Caco-2 (cell line): ENCODE data around the gene PPP1R12A. TPM values are rescaled to one million over a fixed set of nuclear protein-coding genes. Genes with fewer than 3 reads are reported as not detected.

ENCODE experiments used
- BruUV-seq: library from RNA; stranded (reverse); fragments of 400-500 nt; replicated peaks from 2 replicates; lab custom pipeline; 2021; lab: Mats Ljungman, UMichigan
- CTCF ChIA-PET: fragments of 300-600 bp; sonication (Branson Sonifier 250); formaldehyde crosslinking; loops from one replicate; lab custom pipeline; 2022; ENCODE audit warnings: antibody characterized with exemption; lab: Charles Lee
- POLR2A ChIA-PET: fragments of 300-600 bp; sonication (Branson Sonifier 250); formaldehyde crosslinking; loops from one replicate; lab custom pipeline; 2022; ENCODE audit warnings: antibody characterized with exemption; lab: Charles Lee
- DNase-seq, 2 experiments: peaks; one replicate each; pipeline versions ENCODE4 v3.0.0 to v3.0.0-alpha.2; 2020 to 2022
- H3K27me3 ChIP-seq: replicated peaks from 2 replicates; pipeline ENCODE4 v1.6.0; 2011; ENCODE audit warnings: low read length; ENCODE audit not compliant: control insufficient read depth, insufficient read depth
- H3K36me3 ChIP-seq: 2 replicates; pipeline ENCODE4 v1.5.1; 2011; ENCODE audit warnings: low read length; ENCODE audit not compliant: control insufficient read depth, insufficient read depth
- H3K4me1 ChIP-seq: fragments of 250-450 bp; sonication (Bioruptor Pico); 2 replicates; pipeline ENCODE4 v1.5.1; 2020; ENCODE audit warnings: mild to moderate bottlenecking
- H3K4me3 ChIP-seq: 2 replicates; pipeline ENCODE4 v1.5.1; 2011; ENCODE audit warnings: low read depth, mild to moderate bottlenecking, control low read depth, low read length
- H3K9me3 ChIP-seq: fragments of 250-450 bp; sonication (Bioruptor Pico); 2 replicates; pipeline ENCODE4 v1.5.1; 2020; ENCODE audit warnings: mild to moderate bottlenecking, moderate library complexity
- H3K27ac Mint-ChIP-seq: one replicate; pipeline ENCODE4 v1.8.0; 2022; ENCODE audit warnings: mixed read lengths; ENCODE audit not compliant: unreplicated experiment
- H3K27me3 Mint-ChIP-seq: one replicate; pipeline ENCODE4 v1.8.0; 2022; ENCODE audit warnings: mixed read lengths; ENCODE audit not compliant: insufficient read depth, unreplicated experiment
- H3K36me3 Mint-ChIP-seq: one replicate; pipeline ENCODE4 v1.8.0; 2022; ENCODE audit warnings: mild to moderate bottlenecking, mixed read lengths; ENCODE audit not compliant: insufficient read depth, unreplicated experiment
- H3K4me1 Mint-ChIP-seq: one replicate; pipeline ENCODE4 v1.8.0; 2022; ENCODE audit warnings: low read depth, mixed read lengths; ENCODE audit not compliant: unreplicated experiment
- H3K4me3 Mint-ChIP-seq: one replicate; pipeline ENCODE4 v1.8.0; 2022; ENCODE audit warnings: mild to moderate bottlenecking, moderate library complexity, mixed read lengths; ENCODE audit not compliant: unreplicated experiment
- H3K9me3 Mint-ChIP-seq: one replicate; pipeline ENCODE4 v1.8.0; 2022; ENCODE audit warnings: mixed read lengths; ENCODE audit not compliant: unreplicated experiment
- intact Hi-C: fragments of 100-400 bp; cut with micrococcal nuclease; formaldehyde crosslinking; loops from one replicate; pipeline ENCODE4 v1.10.0; 2022; ENCODE audit not compliant: unreplicated experiment
- total RNA-seq: library from RNA; stranded (reverse); gene quantifications from 2 replicates; pipeline ENCODE4 v1.2.3, GENCODE V29; 2022
- TF ChIP-seq, protein P1 (sequence below), 2 experiments: fragments of 200-600 bp in 1 of 2; IDR thresholded peaks; 1 replicate in 1 of 2; 2 replicates in 1 of 2; pipeline versions ENCODE4 v1.5.1 to v1.8.0; 2011 to 2022; ENCODE audit warnings: antibody characterized with exemption in 1 of 2, control low read depth in 1 of 2, inconsistent platforms in 1 of 2, low read depth in 1 of 2, low read length in 1 of 2, mild to moderate bottlenecking in 1 of 2, moderate library complexity in 1 of 2; ENCODE audit not compliant: insufficient read depth in 1 of 2, severe bottlenecking in 1 of 2, unreplicated experiment in 1 of 2

Gene PPP1R12A
- total RNA-seq, 1 experiment from 2014 or later: 62.5 TPM

GRCh38 chr12:79747274-79747673, 187.6 kb downstream of the PPP1R12A start:
- no TSS peak for BruUV-seq
- no peaks in the 10 kb centered on the region for H3K9me3 Mint-ChIP-seq
- TF ChIP-seq, protein P1, sequence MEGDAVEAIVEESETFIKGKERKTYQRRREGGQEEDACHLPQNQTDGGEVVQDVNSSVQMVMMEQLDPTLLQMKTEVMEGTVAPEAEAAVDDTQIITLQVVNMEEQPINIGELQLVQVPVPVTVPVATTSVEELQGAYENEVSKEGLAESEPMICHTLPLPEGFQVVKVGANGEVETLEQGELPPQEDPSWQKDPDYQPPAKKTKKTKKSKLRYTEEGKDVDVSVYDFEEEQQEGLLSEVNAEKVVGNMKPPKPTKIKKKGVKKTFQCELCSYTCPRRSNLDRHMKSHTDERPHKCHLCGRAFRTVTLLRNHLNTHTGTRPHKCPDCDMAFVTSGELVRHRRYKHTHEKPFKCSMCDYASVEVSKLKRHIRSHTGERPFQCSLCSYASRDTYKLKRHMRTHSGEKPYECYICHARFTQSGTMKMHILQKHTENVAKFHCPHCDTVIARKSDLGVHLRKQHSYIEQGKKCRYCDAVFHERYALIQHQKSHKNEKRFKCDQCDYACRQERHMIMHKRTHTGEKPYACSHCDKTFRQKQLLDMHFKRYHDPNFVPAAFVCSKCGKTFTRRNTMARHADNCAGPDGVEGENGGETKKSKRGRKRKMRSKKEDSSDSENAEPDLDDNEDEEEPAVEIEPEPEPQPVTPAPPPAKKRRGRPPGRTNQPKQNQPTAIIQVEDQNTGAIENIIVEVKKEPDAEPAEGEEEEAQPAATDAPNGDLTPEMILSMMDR (IDR thresholded peaks at IDR 0.05; ENCODE audit: insufficient read depth in 1 of 2, low read depth in 1 of 2, low read length in 1 of 2, severe bottlenecking in 1 of 2, unreplicated experiment in 1 of 2): no peak
- Histone ChIP-seq H3K4me3 (no peak overlapping the region), H3K9me3 (0 out of 2 replicates have a peak, but pooled peaks cover 4% of the 10 kb centered on the region), H3K27me3 (no peaks in the 10 kb centered on the region), H3K36me3 (no peaks in the 10 kb centered on the region), H3K4me1 (0 out of 2 replicates have a peak, but pooled peaks cover 7% of the 10 kb centered on the region)
- CTCF ChIA-PET: no interaction called here
- no peaks in the 10 kb centered on the region for H3K27me3 Mint-ChIP-seq
- no peaks in the 10 kb centered on the region for H3K36me3 Mint-ChIP-seq
- DNase-seq: no peak
- H3K4me1 Mint-ChIP-seq: no peaks in the 10 kb centered on the region
- no peak overlapping the region for H3K27ac Mint-ChIP-seq
- POLR2A ChIA-PET: no interaction called here
- H3K4me3 Mint-ChIP-seq: no peak overlapping the region
- intact Hi-C loops: no loop called here

- peak; percentile 62 to 69 for DNase-seq
- ChIA-PET CTCF (interaction anchor here (0.8 to 1.3 kb wide), 4 partner anchors 191 to 363 kb away, joined by 3 to 8 read pairs (median 5); no protein-coding TSS in a partner anchor), POLR2A (no interaction called here)
- Mint-ChIP-seq H3K9me3 (no peaks in the 10 kb centered on the region), H3K27ac (no peak overlapping the region), H3K4me1 (peaks cover 6% of the 10 kb centered on the region), H3K36me3 (no peaks in the 10 kb centered on the region), H3K27me3 (no peaks in the 10 kb centered on the region), H3K4me3 (no peak overlapping the region)
- no TSS peak for BruUV-seq
- Histone ChIP-seq H3K4me1 (peaks cover 9% of the 10 kb centered on the region; the same call in 1 of the 2 replicates), H3K9me3 (no peaks in the 10 kb centered on the region), H3K36me3 (no peaks in the 10 kb centered on the region), H3K27me3 (no peaks in the 10 kb centered on the region), H3K4me3 (no peak overlapping the region)
- TF ChIP-seq, protein P1 (IDR thresholded peaks at IDR 0.05; ENCODE audit: insufficient read depth in 1 of 2, low read depth in 1 of 2, low read length in 1 of 2, severe bottlenecking in 1 of 2, unreplicated experiment in 1 of 2): peak; percentile 50 to 58
- intact Hi-C loops: loop anchor here (1.0 to 10.0 kb wide), 5 partner anchors 46 to 447 kb away; no protein-coding TSS in a partner anchor
These were observed 196.8 kb downstream of the PPP1R12A start for GRCh38 chr12:79737875-79738718.

DNA sequence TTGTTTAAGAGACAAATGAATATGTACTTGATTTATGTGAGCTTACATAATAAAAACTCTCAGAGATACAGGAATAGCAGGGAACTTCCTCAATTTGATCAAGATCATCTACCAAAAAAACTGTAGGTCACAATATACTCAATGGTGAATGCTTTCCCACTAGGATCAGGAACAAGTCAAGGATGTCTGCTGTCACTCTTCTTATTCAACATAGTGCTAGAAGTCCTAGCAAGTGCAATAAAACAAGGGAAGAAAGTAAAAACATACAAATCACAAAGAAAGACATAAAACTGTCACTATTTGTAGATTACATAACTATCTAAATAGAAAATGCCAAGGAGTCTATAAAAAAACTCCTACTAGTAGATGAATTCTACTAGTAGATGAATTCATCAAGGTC, 202.3 kb downstream of the PPP1R12A start:
- no peaks in the 10 kb centered on the region for H3K36me3 Mint-ChIP-seq
- no peak for DNase-seq
- H3K9me3 Mint-ChIP-seq: peaks cover 8% of the 10 kb centered on the region
- BruUV-seq: no TSS peak
- intact Hi-C loops: loop anchor here (10.0 kb wide), 1 partner anchor 452 kb away; no protein-coding TSS in a partner anchor
- H3K4me1 ChIP-seq: no peaks in the 10 kb centered on the region; the same call in 1 of the 2 replicates
- H3K9me3 ChIP-seq: no peaks in the 10 kb centered on the region
- CTCF ChIA-PET: no interaction called here
- no peaks in the 10 kb centered on the region for H3K36me3 ChIP-seq
- no peaks in the 10 kb centered on the region for H3K27me3 Mint-ChIP-seq
- no peak overlapping the region for H3K4me3 Mint-ChIP-seq
- no peak overlapping the region for H3K27ac Mint-ChIP-seq
- H3K27me3 ChIP-seq: no peaks in the 10 kb centered on the region
- POLR2A ChIA-PET: no interaction called here
- TF ChIP-seq, protein P1 (IDR thresholded peaks at IDR 0.05; ENCODE audit: insufficient read depth in 1 of 2, low read depth in 1 of 2, low read length in 1 of 2, severe bottlenecking in 1 of 2, unreplicated experiment in 1 of 2): no peak
- H3K4me1 Mint-ChIP-seq: no peaks in the 10 kb centered on the region
- H3K4me3 ChIP-seq: no peak overlapping the region
